ENCODE data around the gene SLC16A3.

SLC16A3 gene

DNA sequence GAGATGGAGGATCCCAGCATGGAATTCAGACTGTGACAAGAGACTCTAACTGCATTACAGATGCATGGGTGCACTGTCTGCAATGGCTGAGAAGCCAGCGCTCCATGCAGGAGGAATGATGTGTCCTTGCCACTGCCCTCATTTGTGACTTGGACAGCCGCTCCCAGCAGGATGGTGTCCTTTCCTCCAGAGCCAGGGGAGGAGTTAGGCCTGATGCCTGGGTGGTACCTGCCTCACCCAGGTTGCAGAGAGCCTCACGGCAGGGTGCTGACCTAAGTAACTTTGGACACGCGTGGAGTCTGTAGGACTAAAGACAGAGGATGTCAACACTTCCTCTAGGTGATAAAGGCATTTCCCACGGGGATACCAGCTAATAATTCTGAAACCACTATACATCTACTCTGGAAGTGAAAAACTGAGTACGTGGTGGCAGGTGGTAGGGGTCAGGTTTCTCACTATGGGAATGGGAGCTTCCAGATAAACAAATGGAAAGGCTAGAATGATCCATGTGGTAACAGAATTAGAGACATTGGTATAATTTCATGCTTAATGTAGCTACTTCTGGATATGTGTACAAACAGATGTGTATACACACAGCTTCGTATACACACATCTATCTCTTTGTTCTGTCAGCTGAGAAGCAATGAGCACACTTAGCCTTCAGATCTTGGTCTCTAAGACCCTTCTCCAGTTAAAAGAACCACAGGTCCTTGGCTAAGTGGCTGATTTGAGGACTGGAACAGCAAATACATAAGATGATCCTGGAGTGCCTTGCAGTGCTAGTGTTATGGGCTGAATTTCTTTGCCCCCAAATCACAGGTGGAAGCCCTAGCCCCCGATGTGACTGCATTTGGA, 58.4 kb downstream of the SLC16A3 start:
- no peak for DNase-seq (ENCODE audit: low spot score)

DNA sequence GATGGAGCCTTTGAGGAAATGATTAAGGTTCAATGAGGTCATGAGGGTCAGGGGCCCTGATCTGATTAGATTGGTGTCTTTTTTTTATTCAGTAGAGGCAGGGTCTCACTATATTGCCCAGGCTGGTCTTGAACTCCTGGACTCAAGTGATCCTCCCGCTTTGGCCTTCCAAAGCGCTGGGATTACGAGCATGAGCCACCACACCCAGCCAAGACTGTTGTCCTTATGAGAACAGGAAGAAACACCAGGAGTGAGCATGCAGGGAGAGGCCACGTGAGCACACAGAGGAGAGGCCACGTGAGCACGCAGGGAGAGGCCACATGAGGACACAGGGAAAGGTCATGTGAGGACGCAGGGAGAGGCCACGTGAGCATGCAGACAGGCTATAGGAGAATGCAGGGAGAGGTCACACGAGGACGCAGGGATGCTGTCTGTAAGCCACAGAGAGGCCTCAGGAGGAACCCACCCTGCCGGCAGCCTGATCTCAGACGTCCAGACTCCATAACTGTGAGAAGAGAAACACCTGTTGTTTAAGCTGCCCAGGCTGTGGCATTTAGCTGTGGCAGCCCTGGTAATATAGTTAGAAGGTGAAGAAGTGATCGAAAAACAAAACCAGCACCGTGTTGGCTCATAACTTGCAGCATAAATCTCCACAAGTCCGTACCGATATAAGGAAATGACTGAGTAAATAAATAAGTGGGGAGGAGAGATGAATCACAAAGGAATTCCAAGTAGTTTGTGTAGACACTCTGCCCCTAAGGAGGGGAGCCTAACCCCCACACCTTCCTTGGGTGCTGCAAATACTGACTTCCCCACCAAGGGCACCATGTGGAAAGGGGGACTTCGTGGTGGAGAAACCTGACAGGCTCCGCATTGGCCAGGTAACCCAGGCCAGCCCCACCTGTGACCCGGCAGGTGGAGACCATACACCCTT, 59.3 kb downstream of the SLC16A3 start:
- no peak for DNase-seq (ENCODE audit: low spot score)
